Gastroesophageal sphincter (tissue), 3 donors: ENCODE results near the gene BRWD1.

Experiments used
- POLR2A ChIP-seq, 2 donors: fragments of 450-650 bp; IDR thresholded peaks; one replicate each; pipeline ENCODE4 v1.6.1; 2017; ENCODE audit warnings: antibody characterized with exemption in 2 of 2, mild to moderate bottlenecking in 2 of 2, moderate library complexity in 1 of 2
- POLR2AphosphoS5 ChIP-seq: sonication (generic); formaldehyde crosslinking; IDR thresholded peaks from one replicate; pipeline ENCODE4 v1.6.1; 2017; ENCODE audit warnings: antibody characterized with exemption
- TF ChIP-seq, protein P1 (sequence below), 4 experiments: fragments of 200-600 bp in 2 of 4; fragments of 450-650 bp in 2 of 4; sonication (generic) in 1 of 4; IDR thresholded peaks; one replicate each; pipeline ENCODE4 v1.5.1; 2017 to 2019; ENCODE audit warnings: antibody characterized with exemption in 4 of 4, mild to moderate bottlenecking in 2 of 4, moderate library complexity in 2 of 4

DNA sequence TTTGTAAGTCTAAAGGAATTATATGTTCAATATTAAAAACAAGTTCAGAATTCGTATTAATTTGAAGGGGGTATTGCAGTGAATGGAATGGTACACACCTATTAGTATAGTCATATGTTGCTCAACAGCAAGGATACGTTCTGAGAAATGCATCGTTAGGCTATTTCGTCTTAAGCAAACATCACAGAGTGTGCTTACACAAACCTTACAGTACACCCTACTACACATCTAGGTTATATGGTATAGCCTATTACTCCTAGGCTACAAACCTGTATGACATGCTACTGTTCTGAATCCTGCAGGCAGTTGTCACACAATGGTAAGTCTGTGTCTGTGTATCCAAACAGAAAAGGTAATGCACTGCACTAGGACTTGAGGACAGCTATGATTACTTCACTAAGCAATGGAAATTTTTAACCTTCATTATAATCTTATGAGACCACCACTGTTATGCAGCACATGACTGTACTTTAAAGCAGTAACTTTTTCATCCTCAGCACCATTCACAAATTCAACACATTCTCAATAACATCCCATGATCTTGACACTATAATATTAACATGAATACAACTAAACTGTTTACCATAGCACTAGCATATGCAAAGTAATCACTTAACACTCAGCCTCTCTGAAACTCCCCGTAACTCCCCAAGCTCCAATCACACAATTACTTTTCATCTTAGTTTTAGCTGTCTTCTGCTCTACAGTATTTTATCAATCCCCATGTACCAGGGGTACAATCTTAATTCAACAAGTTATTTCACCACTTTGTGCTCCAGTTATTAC lies 115.8 kb downstream of the BRWD1 start:
- TF ChIP-seq, protein P1, sequence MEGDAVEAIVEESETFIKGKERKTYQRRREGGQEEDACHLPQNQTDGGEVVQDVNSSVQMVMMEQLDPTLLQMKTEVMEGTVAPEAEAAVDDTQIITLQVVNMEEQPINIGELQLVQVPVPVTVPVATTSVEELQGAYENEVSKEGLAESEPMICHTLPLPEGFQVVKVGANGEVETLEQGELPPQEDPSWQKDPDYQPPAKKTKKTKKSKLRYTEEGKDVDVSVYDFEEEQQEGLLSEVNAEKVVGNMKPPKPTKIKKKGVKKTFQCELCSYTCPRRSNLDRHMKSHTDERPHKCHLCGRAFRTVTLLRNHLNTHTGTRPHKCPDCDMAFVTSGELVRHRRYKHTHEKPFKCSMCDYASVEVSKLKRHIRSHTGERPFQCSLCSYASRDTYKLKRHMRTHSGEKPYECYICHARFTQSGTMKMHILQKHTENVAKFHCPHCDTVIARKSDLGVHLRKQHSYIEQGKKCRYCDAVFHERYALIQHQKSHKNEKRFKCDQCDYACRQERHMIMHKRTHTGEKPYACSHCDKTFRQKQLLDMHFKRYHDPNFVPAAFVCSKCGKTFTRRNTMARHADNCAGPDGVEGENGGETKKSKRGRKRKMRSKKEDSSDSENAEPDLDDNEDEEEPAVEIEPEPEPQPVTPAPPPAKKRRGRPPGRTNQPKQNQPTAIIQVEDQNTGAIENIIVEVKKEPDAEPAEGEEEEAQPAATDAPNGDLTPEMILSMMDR (IDR thresholded peaks at IDR 0.05) = no peak
- TF ChIP-seq POLR2AphosphoS5 (no peak), POLR2A (IDR thresholded peaks at IDR 0.05) (no peak)
